H1 (cell line): Measurements from ENCODE around the gene REPS2. TPM values are rescaled to one million over a fixed set of nuclear protein-coding genes. Genes with fewer than 3 reads are reported as not detected.

Experiments
- CTCF ChIA-PET: fragments of 300-600 bp; sonication (Branson Sonifier 250); formaldehyde crosslinking; loops from one replicate; lab custom pipeline; 2021; ENCODE audit not compliant: partially characterized antibody; lab: Charles Lee
- POLR2A ChIA-PET: fragments of 300-600 bp; sonication (Branson Sonifier 250); formaldehyde crosslinking; loops from one replicate; lab custom pipeline; 2021; ENCODE audit warnings: inconsistent platforms; ENCODE audit not compliant: partially characterized antibody; lab: Charles Lee
- DNase-seq, 2 experiments: peaks; one replicate each; pipeline versions ENCODE4 v3.0.0 to v3.0.0-alpha.2; 2010 to 2022; ENCODE audit warnings: low spot score in 2 of 2, low read depth in 1 of 2, mixed read lengths in 1 of 2
- FAIRE-seq: peaks from 2 replicates; lab custom pipeline; 2011; peaks lifted over from hg19 to GRCh38; lab: Jason Lieb, UNC
- H2AFZ ChIP-seq: 2 replicates; pipeline ENCODE4 v1.8.1; 2012; ENCODE audit warnings: low read length, inconsistent platforms
- H2AK5ac ChIP-seq: 2 replicates; pipeline ENCODE4 v1.6.1; 2013; ENCODE audit warnings: low read depth, low read length
- H2BK120ac ChIP-seq: replicated peaks from 2 replicates; pipeline ENCODE3; 2013; ENCODE audit warnings: low read depth, low read length, inconsistent platforms
- H2BK12ac ChIP-seq: 2 replicates; pipeline ENCODE4 v1.6.1; 2013; ENCODE audit warnings: low read depth, low read length
- H2BK15ac ChIP-seq: 2 replicates; pipeline ENCODE4 v1.6.1; 2013; ENCODE audit warnings: low read length
- H2BK20ac ChIP-seq: 2 replicates; pipeline ENCODE4 v1.6.1; 2013; ENCODE audit warnings: low read length
- H2BK5ac ChIP-seq: 2 replicates; pipeline ENCODE4 v1.6.1; 2013; ENCODE audit warnings: low read depth, low read length
- H3K14ac ChIP-seq: 2 replicates; pipeline ENCODE4 v1.6.1; 2013; ENCODE audit warnings: inconsistent platforms; ENCODE audit not compliant: insufficient read length
- H3K18ac ChIP-seq: 2 replicates; pipeline ENCODE4 v1.6.1; 2013; ENCODE audit warnings: low read length; ENCODE audit errors: extremely low read depth
- H3K23ac ChIP-seq: 2 replicates; pipeline ENCODE4 v1.6.1; 2013; ENCODE audit warnings: inconsistent platforms; ENCODE audit not compliant: insufficient read length
- H3K23me2 ChIP-seq: 2 replicates; pipeline ENCODE4 v1.6.1; 2013; ENCODE audit warnings: low read depth, low read length
- H3K27ac ChIP-seq: 2 replicates; pipeline ENCODE4 v1.6.1; 2011; ENCODE audit warnings: low read depth, low read length, inconsistent platforms
- H3K27me3 ChIP-seq, 4 experiments: replicated peaks in 1 of 4; 1 replicate in 1 of 4; 2 replicates in 3 of 4; pipeline versions ENCODE4 v1.6.1 to v1.8.1; 2011 to 2013; ENCODE audit warnings: low read length in 3 of 4, mild to moderate bottlenecking in 3 of 4, inconsistent platforms in 2 of 4, mixed read lengths in 2 of 4, moderate library complexity in 1 of 4; ENCODE audit not compliant: control insufficient read depth in 3 of 4, insufficient read depth in 3 of 4; ENCODE audit errors: extremely low read depth in 1 of 4
- H3K36me3 ChIP-seq, 4 experiments: 2 replicates each; pipeline versions ENCODE4 v1.6.1 to v1.8.1; 2011 to 2013; ENCODE audit warnings: mild to moderate bottlenecking in 4 of 4, low read length in 3 of 4, moderate library complexity in 2 of 4, control low read depth in 1 of 4, inconsistent platforms in 1 of 4; ENCODE audit not compliant: insufficient read depth in 4 of 4, control insufficient read depth in 2 of 4
- H3K4ac ChIP-seq: replicated peaks from 2 replicates; pipeline ENCODE3; 2013; ENCODE audit warnings: low read length, low read depth, mixed read lengths, inconsistent platforms; ENCODE audit not compliant: insufficient read length
- H3K4me1 ChIP-seq, 4 experiments: replicated peaks in 1 of 4; 1 replicate in 1 of 4; 2 replicates in 3 of 4; pipeline versions ENCODE4 v1.6.1 to v1.8.1; 2011 to 2013; ENCODE audit warnings: low read length in 3 of 4, inconsistent platforms in 2 of 4, mixed read lengths in 1 of 4; ENCODE audit not compliant: insufficient read depth in 4 of 4, control insufficient read depth in 3 of 4
- H3K4me2 ChIP-seq, 2 experiments: 2 replicates each; pipeline versions ENCODE4 v1.6.1 to v1.8.1; 2011 to 2013; ENCODE audit warnings: low read depth in 2 of 2, low read length in 2 of 2, control low read depth in 1 of 2, inconsistent platforms in 1 of 2, mild to moderate bottlenecking in 1 of 2; ENCODE audit not compliant: insufficient read depth in 1 of 2
- H3K4me3 ChIP-seq, 4 experiments: fragments of 200-600, 300-600 bp in 1 of 4; sonication (generic), shearing (Covaris generic), sonication (Bioruptor Twin) in 1 of 4; 2 replicates each; pipeline versions ENCODE4 v1.5.1 to v1.8.1; 2011 to 2016; ENCODE audit warnings: low read length in 4 of 4, low read depth in 3 of 4, control low read depth in 2 of 4, inconsistent platforms in 2 of 4, mild to moderate bottlenecking in 2 of 4, mixed read lengths in 1 of 4, moderate library complexity in 1 of 4; ENCODE audit not compliant: insufficient read depth in 2 of 4; ENCODE audit errors: extremely low read depth in 1 of 4
- H3K56ac ChIP-seq: replicated peaks from 2 replicates; pipeline ENCODE3; 2013; ENCODE audit warnings: low read depth, mild to moderate bottlenecking, mixed read lengths, low read length, inconsistent platforms; ENCODE audit not compliant: insufficient read length
- H3K79me1 ChIP-seq: 2 replicates; pipeline ENCODE4 v1.6.1; 2013; ENCODE audit warnings: low read depth, low read length, control low read depth
- H3K79me2 ChIP-seq, 2 experiments: 2 replicates each; pipeline versions ENCODE4 v1.6.1 to v1.8.1; 2012 to 2013; ENCODE audit warnings: low read length in 2 of 2, mild to moderate bottlenecking in 2 of 2, inconsistent platforms in 1 of 2; ENCODE audit not compliant: insufficient read depth in 2 of 2, control insufficient read depth in 1 of 2
- H3K9ac ChIP-seq, 4 experiments: replicated peaks in 1 of 4; 1 replicate in 1 of 4; 2 replicates in 3 of 4; pipeline versions ENCODE4 v1.6.1 to v1.8.1; 2011 to 2013; ENCODE audit warnings: low read depth in 3 of 4, low read length in 3 of 4, control low read depth in 2 of 4, mild to moderate bottlenecking in 2 of 4, moderate library complexity in 2 of 4, inconsistent platforms in 1 of 4; ENCODE audit errors: extremely low read depth in 1 of 4
- H3K9me3 ChIP-seq, 2 experiments: 2 replicates each; pipeline versions ENCODE4 v1.6.1 to v1.8.1; 2012 to 2013; ENCODE audit warnings: mild to moderate bottlenecking in 2 of 2, moderate library complexity in 2 of 2, control low read depth in 1 of 2, inconsistent platforms in 1 of 2, low read depth in 1 of 2, low read length in 1 of 2, mixed read lengths in 1 of 2; ENCODE audit not compliant: insufficient read depth in 2 of 2
- H4K20me1 ChIP-seq, 2 experiments: replicated peaks in 1 of 2; 2 replicates each; pipeline versions ENCODE3 to v1.8.1; 2011 to 2013; ENCODE audit warnings: inconsistent platforms in 2 of 2, low read length in 2 of 2, mild to moderate bottlenecking in 1 of 2; ENCODE audit not compliant: insufficient read depth in 2 of 2, control insufficient read depth in 1 of 2
- H4K5ac ChIP-seq: 2 replicates; pipeline ENCODE4 v1.6.1; 2013; ENCODE audit warnings: low read length, low read depth, mixed read lengths, inconsistent platforms; ENCODE audit not compliant: insufficient read length
- H4K8ac ChIP-seq: 2 replicates; pipeline ENCODE4 v1.8.0; 2013; ENCODE audit warnings: mild to moderate bottlenecking, moderate library complexity, low read length, inconsistent platforms; ENCODE audit not compliant: insufficient read depth; ENCODE audit errors: extremely low read depth
- H4K91ac ChIP-seq: replicated peaks from 2 replicates; pipeline ENCODE3; 2013; ENCODE audit warnings: low read length, mixed read lengths, inconsistent platforms; ENCODE audit not compliant: insufficient read length
- ASH2L ChIP-seq: fragments of 200-600, 300-600 bp; sonication (generic); IDR thresholded peaks from one replicate; pipeline ENCODE4 v1.7.1; 2017; ENCODE audit warnings: low read length
- BACH1 ChIP-seq: IDR thresholded peaks from 2 replicates; pipeline ENCODE4 v1.6.1; 2012; ENCODE audit warnings: low read length, improper control_type of control experiment
- BCL11A ChIP-seq, 2 experiments: IDR thresholded peaks; one replicate each; pipeline ENCODE4 v1.6.1; 2011; ENCODE audit warnings: low read depth in 2 of 2, low read length in 2 of 2, mild to moderate bottlenecking in 2 of 2
- CHD2 ChIP-seq: IDR thresholded peaks from 2 replicates; pipeline ENCODE4 v1.6.1; 2012; ENCODE audit warnings: low read length, improper control_type of control experiment
- CTBP2 ChIP-seq: IDR thresholded peaks from 2 replicates; pipeline ENCODE4 v1.7.0; 2011; ENCODE audit warnings: borderline replicate concordance, mild to moderate bottlenecking, moderate library complexity, mixed read lengths, low read length; ENCODE audit not compliant: insufficient read depth, insufficient read length
- HDAC6 ChIP-seq: IDR thresholded peaks from one replicate; pipeline ENCODE4 v1.7.1; 2012; ENCODE audit warnings: low read depth, mild to moderate bottlenecking, inconsistent platforms, low read length, moderate library complexity
- JUN ChIP-seq: IDR thresholded peaks from 2 replicates; pipeline ENCODE4 v1.6.1; 2011; ENCODE audit warnings: low read depth, mild to moderate bottlenecking, improper control_type of control experiment, low read length
- NANOG ChIP-seq: IDR thresholded peaks from 2 replicates; pipeline ENCODE4 v1.6.1; 2011; ENCODE audit warnings: low read length, low read depth, mild to moderate bottlenecking, inconsistent platforms; ENCODE audit not compliant: insufficient read depth, poor library complexity, severe bottlenecking
- POLR2AphosphoS5 ChIP-seq: IDR thresholded peaks from 2 replicates; pipeline ENCODE4 v1.6.1; 2011; ENCODE audit warnings: low read depth, low read length
- RNF2 ChIP-seq: fragments of 200-900, 300-1000 bp; sonication (generic); IDR thresholded peaks from 2 replicates; pipeline ENCODE4 v1.7.1; 2016; ENCODE audit warnings: borderline replicate concordance, low read depth, mild to moderate bottlenecking, antibody characterized with exemption, low read length; ENCODE audit not compliant: poor library complexity, severe bottlenecking; ENCODE audit errors: missing control alignments
- TAF1 ChIP-seq: IDR thresholded peaks from 2 replicates; pipeline ENCODE4 v1.6.1; 2011; ENCODE audit warnings: mild to moderate bottlenecking, low read depth, low read length
- YY1 ChIP-seq: IDR thresholded peaks from 2 replicates; pipeline ENCODE4 v1.6.1; 2011; ENCODE audit warnings: low read depth, mild to moderate bottlenecking, low read length
- polyA plus RNA-seq, 7 experiments: library from polyadenylated mRNA; depleted of rRNA in 3 of 7; stranded (reverse) in 5 of 7; unstranded in 2 of 7; fragments of >200 nt in 5 of 7; fragments of 200-250 nt in 2 of 7; gene quantifications; 1 replicate in 5 of 7; 2 replicates in 1 of 7; 4 replicates in 1 of 7; pipeline versions ENCODE4 v1.2.1 to v1.2.3, GENCODE V29; 2011 to 2013; ENCODE audit warnings: missing spikeins in 2 of 7, mixed read lengths in 2 of 7
- total RNA-seq: library from RNA; stranded (reverse); fragmentation: NEBNext Ultra II Directional; extraction: Animal tissue kit (Norgen Biotek cat#: 25700); gene quantifications from 2 replicates; pipeline ENCODE4 v1.2.1, GENCODE V29; 2021

REPS2 gene
- total and polyA plus RNA-seq, 2 of the 8 experiments (the other 6 are each of a cell fraction or from before 2014, with no cell fraction given): 0.79 to 4.3 TPM

GRCh38 chrX:17095161-17095560 is 148.7 kb downstream of the REPS2 start:
- Histone ChIP-seq H3K27me3 (no peaks in the 10 kb centered on the region), H3K27ac (no peak overlapping the region), H2BK12ac (no peak overlapping the region), H3K9ac (no peak overlapping the region), H3K79me1 (no peaks in the 10 kb centered on the region), H2BK120ac (no peak overlapping the region), H3K23me2 (no peaks in the 10 kb centered on the region), H3K79me2 (no peaks in the 10 kb centered on the region), H3K23ac (no peak overlapping the region), H2BK20ac (no peak overlapping the region), H4K8ac (no peak overlapping the region), H2AFZ (no peak overlapping the region), H2BK15ac (no peak overlapping the region), H4K20me1 (no peaks in the 10 kb centered on the region), H3K4ac (no peak overlapping the region), H3K4me1 (peaks cover 0 to 4% (median 0%) of the 10 kb centered on the region in 4 experiments; a peak in 1 of 7 replicates), H3K36me3 (no peaks in the 10 kb centered on the region), H4K5ac (no peak overlapping the region), H4K91ac (no peak overlapping the region), H3K4me3 (no peak overlapping the region), H3K4me2 (no peak overlapping the region), H2BK5ac (no peak overlapping the region), H3K56ac (no peak overlapping the region), H2AK5ac (no peak overlapping the region), H3K14ac (no peak overlapping the region), H3K18ac (no peak overlapping the region), H3K9me3 (peaks cover under 1 to 2% of the 10 kb centered on the region in 2 experiments; a peak in 1 of 4 replicates)
- POLR2A ChIA-PET: no interaction called here
- FAIRE-seq (no peak), DNase-seq (no peak)
- TF ChIP-seq CHD2 (no peak), JUN (no peak), HDAC6 (no peak), YY1 (no peak), ASH2L (no peak), BCL11A (IDR thresholded peaks at IDR 0.05; ENCODE audit: low read depth in 2 of 2, low read length in 2 of 2) (no peak), NANOG (no peak), RNF2 (no peak), BACH1 (no peak), POLR2AphosphoS5 (no peak), TAF1 (no peak), CTBP2 (no peak)
- CTCF ChIA-PET: no interaction called here
